WTC11 (cell line): Measurements from ENCODE around the gene HTRA2. TPM values are rescaled to one million over a fixed set of nuclear protein-coding genes. Genes with fewer than 3 reads are reported as not detected.
A peak's percentile ranks its signal among the peaks of the same experiment; 100 is the strongest.

ENCODE experiments used
- ELF4 ChIP-seq: sonication (generic); formaldehyde crosslinking; IDR thresholded peaks from 2 replicates; pipeline ENCODE4 v1.8.1; 2022; ENCODE audit warnings: low read depth, mild to moderate bottlenecking, moderate library complexity, missing genetic modification reagents
- ETV6 ChIP-seq: sonication (generic); formaldehyde crosslinking; IDR thresholded peaks from 2 replicates; pipeline ENCODE4 v1.8.1; 2022; ENCODE audit warnings: mild to moderate bottlenecking, missing genetic modification reagents
- FOXK1 ChIP-seq: sonication (generic); formaldehyde crosslinking; IDR thresholded peaks from 2 replicates; pipeline ENCODE4 v1.8.0; 2022; ENCODE audit warnings: mild to moderate bottlenecking, moderate library complexity, missing genetic modification reagents
- GTF2I ChIP-seq: fragments of 250-450 bp; sonication (Bioruptor Pico); conservative IDR thresholded peaks from 2 replicates; pipeline ENCODE4 v1.4.0; 2021; ENCODE audit warnings: mild to moderate bottlenecking
- HMGA2 ChIP-seq: fragments of 250-450 bp; sonication (Bioruptor Pico); IDR thresholded peaks from 2 replicates; pipeline ENCODE4 v1.4.0; 2021; ENCODE audit warnings: mild to moderate bottlenecking, moderate library complexity
- KAT7 ChIP-seq: sonication (generic); formaldehyde crosslinking; IDR thresholded peaks from 2 replicates; pipeline ENCODE4 v1.8.1; 2023; ENCODE audit warnings: missing genetic modification reagents, mild to moderate bottlenecking, borderline replicate concordance
- NFATC4 ChIP-seq: fragments of 250-450 bp; sonication (Bioruptor Pico); IDR thresholded peaks from 2 replicates; pipeline ENCODE4 v1.9.0; 2021; ENCODE audit warnings: mild to moderate bottlenecking
- NFE2L1 ChIP-seq: sonication (generic); formaldehyde crosslinking; IDR thresholded peaks from 2 replicates; pipeline ENCODE4 v1.8.1; 2023; ENCODE audit warnings: missing genetic modification reagents
- RELA ChIP-seq: sonication (generic); formaldehyde crosslinking; IDR thresholded peaks from 2 replicates; pipeline ENCODE4 v1.8.1; 2022; ENCODE audit warnings: missing genetic modification reagents, mild to moderate bottlenecking, borderline replicate concordance
- SMAD4 ChIP-seq: sonication (generic); formaldehyde crosslinking; IDR thresholded peaks from 2 replicates; pipeline ENCODE4 v1.8.0; 2022; ENCODE audit warnings: mild to moderate bottlenecking, missing genetic modification reagents
- TCF7 ChIP-seq: sonication (generic); formaldehyde crosslinking; IDR thresholded peaks from 2 replicates; pipeline ENCODE4 v1.8.0; 2022; ENCODE audit warnings: mild to moderate bottlenecking, low read depth, missing genetic modification reagents, moderate library complexity
- ZNF219 ChIP-seq: sonication (generic); formaldehyde crosslinking; IDR thresholded peaks from 2 replicates; pipeline ENCODE4 v1.8.0; 2023; ENCODE audit warnings: missing genetic modification reagents, mild to moderate bottlenecking, borderline replicate concordance
- ZNF263 ChIP-seq: sonication (generic); formaldehyde crosslinking; IDR thresholded peaks from 2 replicates; pipeline ENCODE4 v1.8.1; 2022; ENCODE audit warnings: low read depth, mild to moderate bottlenecking, moderate library complexity, missing genetic modification reagents
- ZNF317 ChIP-seq: sonication (generic); formaldehyde crosslinking; IDR thresholded peaks from 2 replicates; pipeline ENCODE4 v1.8.1; 2023; ENCODE audit warnings: low read depth, mild to moderate bottlenecking, moderate library complexity, missing genetic modification reagents, borderline replicate concordance
- ZNF396 ChIP-seq: fragments of 250-450 bp; sonication (Bioruptor Pico); IDR thresholded peaks from 2 replicates; pipeline ENCODE4 v1.8.0; 2021; ENCODE audit warnings: mild to moderate bottlenecking, moderate library complexity, borderline replicate concordance
- ZNF671 ChIP-seq: fragments of 250-450 bp; sonication (Bioruptor Pico); IDR thresholded peaks from 2 replicates; pipeline ENCODE4 v1.8.0; 2021; ENCODE audit warnings: mild to moderate bottlenecking
- total RNA-seq: library from RNA; stranded (reverse); gene quantifications from 3 replicates; pipeline ENCODE4 v1.2.3, GENCODE V29; 2021
- TF ChIP-seq, protein P1 (sequence below): sonication (generic); formaldehyde crosslinking; IDR thresholded peaks from 2 replicates; pipeline ENCODE4 v1.8.1; 2023; ENCODE audit warnings: mild to moderate bottlenecking, moderate library complexity, missing genetic modification reagents
- TF ChIP-seq, protein P2 (sequence below): sonication (generic); formaldehyde crosslinking; IDR thresholded peaks from 2 replicates; pipeline ENCODE4 v1.8.0; 2022; ENCODE audit warnings: missing genetic modification reagents
- TF ChIP-seq, protein P3 (sequence below): sonication (generic); formaldehyde crosslinking; IDR thresholded peaks from 2 replicates; pipeline ENCODE4 v1.8.1; 2023; ENCODE audit warnings: mild to moderate bottlenecking, missing genetic modification reagents
- TF ChIP-seq, protein P4 (sequence below): fragments of 250-450 bp; sonication (Bioruptor Pico); IDR thresholded peaks from 2 replicates; pipeline ENCODE4 v1.9.0; 2021; ENCODE audit warnings: mild to moderate bottlenecking
- TF ChIP-seq, protein P5 (sequence below): fragments of 250-450 bp; sonication (Bioruptor Pico); IDR thresholded peaks from 2 replicates; pipeline ENCODE4 v1.8.0; 2021; ENCODE audit warnings: mild to moderate bottlenecking
- TF ChIP-seq, protein P6 (sequence below): sonication (generic); formaldehyde crosslinking; IDR thresholded peaks from 2 replicates; pipeline ENCODE4 v1.8.1; 2023; ENCODE audit warnings: mild to moderate bottlenecking, missing genetic modification reagents, borderline replicate concordance
- TF ChIP-seq, protein P7 (sequence below): sonication (generic); formaldehyde crosslinking; IDR thresholded peaks from 2 replicates; pipeline ENCODE4 v1.8.1; 2023; ENCODE audit warnings: mild to moderate bottlenecking, missing genetic modification reagents, moderate library complexity

The HTRA2 gene
- total RNA-seq, 1 experiment from 2014 or later, result 30.0 TPM

DNA sequence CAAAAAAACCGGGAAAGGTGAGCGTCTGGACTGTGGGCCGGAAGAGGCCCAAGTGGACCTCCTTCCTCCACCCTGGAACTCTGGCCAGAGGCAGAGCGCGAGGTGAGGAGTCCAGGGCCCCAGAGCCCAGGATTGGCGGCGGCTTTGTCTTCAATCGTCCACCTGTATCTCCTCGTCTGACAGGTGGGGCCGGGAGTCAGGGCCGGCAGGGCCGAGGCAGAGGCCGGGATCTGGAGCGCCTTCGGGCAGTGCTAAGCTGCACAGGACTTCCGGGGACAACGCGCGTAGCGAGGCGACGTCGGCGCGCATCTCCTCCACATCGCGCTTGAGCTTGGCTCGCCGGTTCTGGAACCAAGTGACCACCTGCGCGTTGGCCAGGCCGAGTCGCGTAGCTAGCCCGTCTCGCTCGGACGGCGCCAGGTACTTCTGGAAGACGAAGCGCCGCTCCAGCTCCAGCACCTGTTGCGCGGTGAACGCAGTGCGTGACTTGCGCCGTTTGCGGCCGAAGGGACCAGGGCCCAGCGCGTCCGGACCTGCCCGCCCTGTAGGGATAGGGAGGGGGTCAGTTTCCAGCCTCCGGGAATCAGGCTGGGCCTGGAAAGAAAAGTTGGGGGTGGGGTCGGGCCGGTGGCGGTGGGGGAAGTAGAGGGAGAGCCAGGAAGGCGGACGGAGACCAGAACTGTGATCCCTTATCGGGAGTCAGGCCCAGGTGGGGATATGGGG, 31.8 kb upstream of the HTRA2 start (continued):
- TF ChIP-seq, protein P1, sequence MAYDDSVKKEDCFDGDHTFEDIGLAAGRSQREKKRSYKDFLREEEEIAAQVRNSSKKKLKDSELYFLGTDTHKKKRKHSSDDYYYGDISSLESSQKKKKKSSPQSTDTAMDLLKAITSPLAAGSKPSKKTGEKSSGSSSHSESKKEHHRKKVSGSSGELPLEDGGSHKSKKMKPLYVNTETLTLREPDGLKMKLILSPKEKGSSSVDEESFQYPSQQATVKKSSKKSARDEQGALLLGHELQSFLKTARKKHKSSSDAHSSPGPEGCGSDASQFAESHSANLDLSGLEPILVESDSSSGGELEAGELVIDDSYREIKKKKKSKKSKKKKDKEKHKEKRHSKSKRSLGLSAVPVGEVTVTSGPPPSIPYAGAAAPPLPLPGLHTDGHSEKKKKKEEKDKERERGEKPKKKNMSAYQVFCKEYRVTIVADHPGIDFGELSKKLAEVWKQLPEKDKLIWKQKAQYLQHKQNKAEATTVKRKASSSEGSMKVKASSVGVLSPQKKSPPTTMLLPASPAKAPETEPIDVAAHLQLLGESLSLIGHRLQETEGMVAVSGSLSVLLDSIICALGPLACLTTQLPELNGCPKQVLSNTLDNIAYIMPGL (CRISPR knock-in tag), result peak; percentile 60; the same call in 1 of the 2 replicates
- TF ChIP-seq HMGA2 (no peak), GTF2I (CRISPR knock-in tag) (no peak), SMAD4 (CRISPR knock-in tag) (no peak), ZNF317 (no peak; the same call in 1 of the 2 replicates), ZNF396 (no peak), RELA (CRISPR knock-in tag) (no peak), ELF4 (CRISPR knock-in tag) (no peak), NFATC4 (CRISPR knock-in tag) (no peak), ETV6 (peak; percentile 67; the same call in 1 of the 2 replicates), FOXK1 (peak; percentile 55; the same call in 1 of the 2 replicates), ZNF671 (CRISPR knock-in tag) (no peak; the same call in 1 of the 2 replicates), TCF7 (no peak; the same call in 1 of the 2 replicates), KAT7 (CRISPR knock-in tag) (no peak), NFE2L1 (CRISPR knock-in tag) (peak; percentile 80; the same call in 1 of the 2 replicates), ZNF219 (CRISPR knock-in tag) (no peak), ZNF263 (no peak)
- TF ChIP-seq, protein P2, sequence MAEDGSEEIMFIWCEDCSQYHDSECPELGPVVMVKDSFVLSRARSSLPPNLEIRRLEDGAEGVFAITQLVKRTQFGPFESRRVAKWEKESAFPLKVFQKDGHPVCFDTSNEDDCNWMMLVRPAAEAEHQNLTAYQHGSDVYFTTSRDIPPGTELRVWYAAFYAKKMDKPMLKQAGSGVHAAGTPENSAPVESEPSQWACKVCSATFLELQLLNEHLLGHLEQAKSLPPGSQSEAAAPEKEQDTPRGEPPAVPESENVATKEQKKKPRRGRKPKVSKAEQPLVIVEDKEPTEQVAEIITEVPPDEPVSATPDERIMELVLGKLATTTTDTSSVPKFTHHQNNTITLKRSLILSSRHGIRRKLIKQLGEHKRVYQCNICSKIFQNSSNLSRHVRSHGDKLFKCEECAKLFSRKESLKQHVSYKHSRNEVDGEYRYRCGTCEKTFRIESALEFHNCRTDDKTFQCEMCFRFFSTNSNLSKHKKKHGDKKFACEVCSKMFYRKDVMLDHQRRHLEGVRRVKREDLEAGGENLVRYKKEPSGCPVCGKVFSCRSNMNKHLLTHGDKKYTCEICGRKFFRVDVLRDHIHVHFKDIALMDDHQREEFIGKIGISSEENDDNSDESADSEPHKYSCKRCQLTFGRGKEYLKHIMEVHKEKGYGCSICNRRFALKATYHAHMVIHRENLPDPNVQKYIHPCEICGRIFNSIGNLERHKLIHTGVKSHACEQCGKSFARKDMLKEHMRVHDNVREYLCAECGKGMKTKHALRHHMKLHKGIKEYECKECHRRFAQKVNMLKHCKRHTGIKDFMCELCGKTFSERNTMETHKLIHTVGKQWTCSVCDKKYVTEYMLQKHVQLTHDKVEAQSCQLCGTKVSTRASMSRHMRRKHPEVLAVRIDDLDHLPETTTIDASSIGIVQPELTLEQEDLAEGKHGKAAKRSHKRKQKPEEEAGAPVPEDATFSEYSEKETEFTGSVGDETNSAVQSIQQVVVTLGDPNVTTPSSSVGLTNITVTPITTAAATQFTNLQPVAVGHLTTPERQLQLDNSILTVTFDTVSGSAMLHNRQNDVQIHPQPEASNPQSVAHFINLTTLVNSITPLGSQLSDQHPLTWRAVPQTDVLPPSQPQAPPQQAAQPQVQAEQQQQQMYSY, result 0 out of 2 replicates have a peak, but pooled peaks have one; percentile 20
- TF ChIP-seq, protein P3, sequence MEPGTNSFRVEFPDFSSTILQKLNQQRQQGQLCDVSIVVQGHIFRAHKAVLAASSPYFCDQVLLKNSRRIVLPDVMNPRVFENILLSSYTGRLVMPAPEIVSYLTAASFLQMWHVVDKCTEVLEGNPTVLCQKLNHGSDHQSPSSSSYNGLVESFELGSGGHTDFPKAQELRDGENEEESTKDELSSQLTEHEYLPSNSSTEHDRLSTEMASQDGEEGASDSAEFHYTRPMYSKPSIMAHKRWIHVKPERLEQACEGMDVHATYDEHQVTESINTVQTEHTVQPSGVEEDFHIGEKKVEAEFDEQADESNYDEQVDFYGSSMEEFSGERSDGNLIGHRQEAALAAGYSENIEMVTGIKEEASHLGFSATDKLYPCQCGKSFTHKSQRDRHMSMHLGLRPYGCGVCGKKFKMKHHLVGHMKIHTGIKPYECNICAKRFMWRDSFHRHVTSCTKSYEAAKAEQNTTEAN (CRISPR knock-in tag), result 0 out of 2 replicates have a peak, but pooled peaks have one; percentile 80
- TF ChIP-seq, protein P4, sequence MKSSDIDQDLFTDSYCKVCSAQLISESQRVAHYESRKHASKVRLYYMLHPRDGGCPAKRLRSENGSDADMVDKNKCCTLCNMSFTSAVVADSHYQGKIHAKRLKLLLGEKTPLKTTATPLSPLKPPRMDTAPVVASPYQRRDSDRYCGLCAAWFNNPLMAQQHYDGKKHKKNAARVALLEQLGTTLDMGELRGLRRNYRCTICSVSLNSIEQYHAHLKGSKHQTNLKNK (CRISPR knock-in tag), result no peak
- TF ChIP-seq, protein P5, sequence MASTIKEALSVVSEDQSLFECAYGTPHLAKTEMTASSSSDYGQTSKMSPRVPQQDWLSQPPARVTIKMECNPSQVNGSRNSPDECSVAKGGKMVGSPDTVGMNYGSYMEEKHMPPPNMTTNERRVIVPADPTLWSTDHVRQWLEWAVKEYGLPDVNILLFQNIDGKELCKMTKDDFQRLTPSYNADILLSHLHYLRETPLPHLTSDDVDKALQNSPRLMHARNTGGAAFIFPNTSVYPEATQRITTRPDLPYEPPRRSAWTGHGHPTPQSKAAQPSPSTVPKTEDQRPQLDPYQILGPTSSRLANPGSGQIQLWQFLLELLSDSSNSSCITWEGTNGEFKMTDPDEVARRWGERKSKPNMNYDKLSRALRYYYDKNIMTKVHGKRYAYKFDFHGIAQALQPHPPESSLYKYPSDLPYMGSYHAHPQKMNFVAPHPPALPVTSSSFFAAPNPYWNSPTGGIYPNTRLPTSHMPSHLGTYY, result no peak
- TF ChIP-seq, protein P6, sequence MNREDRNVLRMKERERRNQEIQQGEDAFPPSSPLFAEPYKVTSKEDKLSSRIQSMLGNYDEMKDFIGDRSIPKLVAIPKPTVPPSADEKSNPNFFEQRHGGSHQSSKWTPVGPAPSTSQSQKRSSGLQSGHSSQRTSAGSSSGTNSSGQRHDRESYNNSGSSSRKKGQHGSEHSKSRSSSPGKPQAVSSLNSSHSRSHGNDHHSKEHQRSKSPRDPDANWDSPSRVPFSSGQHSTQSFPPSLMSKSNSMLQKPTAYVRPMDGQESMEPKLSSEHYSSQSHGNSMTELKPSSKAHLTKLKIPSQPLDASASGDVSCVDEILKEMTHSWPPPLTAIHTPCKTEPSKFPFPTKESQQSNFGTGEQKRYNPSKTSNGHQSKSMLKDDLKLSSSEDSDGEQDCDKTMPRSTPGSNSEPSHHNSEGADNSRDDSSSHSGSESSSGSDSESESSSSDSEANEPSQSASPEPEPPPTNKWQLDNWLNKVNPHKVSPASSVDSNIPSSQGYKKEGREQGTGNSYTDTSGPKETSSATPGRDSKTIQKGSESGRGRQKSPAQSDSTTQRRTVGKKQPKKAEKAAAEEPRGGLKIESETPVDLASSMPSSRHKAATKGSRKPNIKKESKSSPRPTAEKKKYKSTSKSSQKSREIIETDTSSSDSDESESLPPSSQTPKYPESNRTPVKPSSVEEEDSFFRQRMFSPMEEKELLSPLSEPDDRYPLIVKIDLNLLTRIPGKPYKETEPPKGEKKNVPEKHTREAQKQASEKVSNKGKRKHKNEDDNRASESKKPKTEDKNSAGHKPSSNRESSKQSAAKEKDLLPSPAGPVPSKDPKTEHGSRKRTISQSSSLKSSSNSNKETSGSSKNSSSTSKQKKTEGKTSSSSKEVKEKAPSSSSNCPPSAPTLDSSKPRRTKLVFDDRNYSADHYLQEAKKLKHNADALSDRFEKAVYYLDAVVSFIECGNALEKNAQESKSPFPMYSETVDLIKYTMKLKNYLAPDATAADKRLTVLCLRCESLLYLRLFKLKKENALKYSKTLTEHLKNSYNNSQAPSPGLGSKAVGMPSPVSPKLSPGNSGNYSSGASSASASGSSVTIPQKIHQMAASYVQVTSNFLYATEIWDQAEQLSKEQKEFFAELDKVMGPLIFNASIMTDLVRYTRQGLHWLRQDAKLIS (CRISPR knock-in tag), result peak; percentile 86; the same call in 1 of the 2 replicates
- TF ChIP-seq, protein P7, sequence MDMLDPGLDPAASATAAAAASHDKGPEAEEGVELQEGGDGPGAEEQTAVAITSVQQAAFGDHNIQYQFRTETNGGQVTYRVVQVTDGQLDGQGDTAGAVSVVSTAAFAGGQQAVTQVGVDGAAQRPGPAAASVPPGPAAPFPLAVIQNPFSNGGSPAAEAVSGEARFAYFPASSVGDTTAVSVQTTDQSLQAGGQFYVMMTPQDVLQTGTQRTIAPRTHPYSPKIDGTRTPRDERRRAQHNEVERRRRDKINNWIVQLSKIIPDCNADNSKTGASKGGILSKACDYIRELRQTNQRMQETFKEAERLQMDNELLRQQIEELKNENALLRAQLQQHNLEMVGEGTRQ (CRISPR knock-in tag), result no peak
